A549 treated with AZD9567 at 1 μM for 4 hours (cell line): Measurements from ENCODE around the gene EIF4EBP3. TPM values are rescaled to one million over a fixed set of nuclear protein-coding genes. Genes with fewer than 3 reads are reported as not detected.

Source experiments
- total RNA-seq: library from RNA; stranded (reverse); fragments of 200-300 nt; extraction: Qiagen RNA extraction; gene quantifications from 5 replicates; pipeline ENCODE4 v1.2.3, GENCODE V29; 2022; ENCODE audit not compliant: insufficient read depth

The EIF4EBP3 gene
- total RNA-seq, result 2.5 to 4.0 TPM (median 3.1 TPM) in 4 of 5 replicates, not detected in the other

DNA sequence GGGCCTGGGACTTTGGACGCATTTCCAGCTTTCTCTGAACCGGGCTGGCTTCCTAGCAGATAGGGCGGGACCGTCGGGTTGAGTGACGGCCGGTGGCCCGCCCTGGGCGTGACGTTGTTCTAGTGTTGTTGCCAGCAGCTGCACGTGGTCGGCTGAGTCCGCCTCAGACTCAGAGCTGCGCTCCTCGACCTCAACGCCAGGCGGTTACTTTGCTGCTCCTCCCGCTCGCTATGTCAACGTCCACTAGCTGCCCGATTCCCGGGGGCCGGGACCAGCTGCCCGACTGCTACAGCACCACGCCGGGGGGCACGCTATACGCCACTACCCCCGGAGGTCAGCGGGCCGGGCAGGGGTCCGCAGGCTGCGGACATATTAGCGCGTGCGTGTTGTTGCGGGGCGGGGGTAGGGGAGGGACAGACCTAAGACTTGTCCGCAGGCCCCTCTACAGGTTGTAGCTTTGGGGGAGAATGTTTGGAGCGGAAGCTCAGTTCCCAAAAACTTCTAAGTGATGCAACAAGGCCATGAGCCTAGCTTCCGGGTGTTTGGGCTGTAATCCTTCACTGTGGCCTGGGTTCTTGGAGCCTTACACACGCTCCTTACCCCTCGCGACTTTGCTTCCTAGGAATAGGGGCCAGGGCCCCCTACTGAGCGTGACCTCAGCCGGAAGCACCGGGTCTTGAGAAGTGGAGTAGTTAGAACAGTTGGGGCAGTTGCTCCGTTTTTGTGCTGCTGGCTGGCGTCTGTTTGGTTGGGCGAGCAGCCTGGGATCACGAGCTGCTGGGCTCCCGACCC, at the start of gene EIF4EBP3:
TSS of gene EIF4EBP3 (plus strand) at position 155 of the 792 bp plus-strand sequence. CDS start at position 231, 76 bp downstream.

DNA sequence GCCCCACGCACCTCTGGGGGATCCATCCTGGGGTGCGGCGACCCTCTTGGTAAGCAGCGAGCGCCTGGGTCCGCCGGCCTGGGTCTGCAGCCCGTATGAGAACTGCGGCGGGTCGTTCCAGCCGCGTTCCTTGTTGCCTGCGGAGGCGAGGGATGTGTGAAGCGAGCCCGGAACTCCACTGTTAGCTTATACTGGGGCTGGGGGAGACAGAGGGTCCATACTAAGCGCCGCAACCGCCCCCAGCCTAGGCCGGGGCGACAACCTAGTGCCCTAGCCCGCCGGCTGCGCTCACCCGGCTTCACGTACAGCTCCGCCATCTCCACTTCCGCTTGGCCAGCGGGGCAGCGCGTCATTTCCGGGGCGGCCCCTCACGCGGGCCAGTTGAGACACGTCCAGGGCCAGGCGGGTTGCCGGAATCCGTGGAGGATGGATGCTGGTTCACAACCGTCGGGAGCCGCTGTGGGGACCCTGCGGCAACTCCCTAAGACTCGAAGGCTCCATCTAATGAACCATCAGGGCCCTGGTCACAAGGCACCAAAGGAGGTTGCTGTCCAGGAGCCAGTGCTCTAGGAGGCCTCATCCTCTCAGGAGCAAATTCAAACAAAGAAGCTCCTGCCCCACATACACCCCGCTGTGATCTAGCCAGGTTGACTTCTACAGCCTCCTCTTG, 9.8 kb downstream of the EIF4EBP3 start, which contains the start of gene SRA1:
TSS of gene SRA1 (minus strand) at position 338 of the 670 bp plus-strand sequence. CDS start at position 317, 21 bp downstream.

DNA sequence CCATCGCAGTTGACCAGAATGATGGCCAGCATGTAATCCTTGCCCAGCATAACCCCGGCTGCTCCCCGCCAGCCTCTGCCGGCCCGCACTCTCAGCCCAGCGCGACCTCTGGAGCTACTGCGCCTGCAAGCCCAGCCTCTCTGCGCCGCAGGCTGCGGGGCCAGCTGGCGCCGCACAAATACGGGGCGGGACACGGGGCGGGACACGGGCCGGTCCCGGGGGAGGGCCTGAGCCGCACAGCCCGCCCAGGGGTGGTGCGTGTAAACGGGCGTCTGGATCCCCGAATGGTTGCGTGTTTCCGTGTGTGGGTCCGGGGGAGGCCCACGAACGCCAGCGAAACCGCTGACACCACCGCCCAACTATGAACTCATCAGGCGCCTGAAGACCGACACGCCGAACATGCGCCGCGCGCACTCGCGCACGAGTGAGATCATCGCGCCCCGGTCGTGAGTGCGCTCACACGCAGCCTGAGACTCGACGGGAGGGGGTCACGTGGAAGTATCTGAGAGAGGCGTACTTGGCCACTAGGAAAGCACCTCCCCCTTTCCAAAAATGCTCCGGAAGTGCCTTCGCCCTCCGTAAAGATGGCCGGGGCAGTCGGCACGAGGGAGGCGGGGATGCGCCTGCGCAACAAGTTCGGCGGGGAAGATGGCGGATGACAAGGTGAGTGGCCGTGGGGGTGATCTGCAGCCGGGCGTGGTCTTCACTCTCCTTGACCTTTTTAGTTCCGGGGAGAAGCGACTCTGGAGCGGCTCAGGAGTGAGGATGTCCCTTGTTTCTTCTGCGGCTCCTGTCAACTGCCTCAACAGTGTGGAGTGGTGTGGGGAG, 16.9 kb downstream of the EIF4EBP3 start, which contains the start of the genes APBB3 and SLC35A4:
TSS of gene APBB3 (minus strand) at position 403 of the 828 bp plus-strand sequence. CDS start at position 50, 353 bp downstream.
TSS of gene SLC35A4 (plus strand) at position 633 of the 828 bp plus-strand sequence. CDS start 2,342 bp downstream, outside the sequence.

Other genes starting within 250 kb of the EIF4EBP3 start
- gene PFDN1, start 244.6 kb upstream of the EIF4EBP3 start, total RNA-seq, result 82.9 to 116 TPM (median 85.1 TPM) in 5 replicates
- gene HBEGF, start 201.1 kb upstream of the EIF4EBP3 start, total RNA-seq, result 3.9 to 8.1 TPM (median 7.3 TPM) in 5 replicates
- not detected in 5 replicates for gene SLC4A9, start 187.5 kb upstream of the EIF4EBP3 start, total RNA-seq
- gene ANKHD1, start 145.8 kb upstream of the EIF4EBP3 start, total RNA-seq, result 46.4 to 58.4 TPM (median 56.1 TPM) in 5 replicates
- gene SRA1, start 9.8 kb downstream of the EIF4EBP3 start, total RNA-seq, result 35.3 to 51.4 TPM (median 46.1 TPM) in 5 replicates
- 6.4 to 8.7 TPM (median 7.6 TPM) in 5 replicates for gene APBB3, start 16.9 kb downstream of the EIF4EBP3 start, total RNA-seq
- gene SLC35A4, start 17.2 kb downstream of the EIF4EBP3 start, total RNA-seq, result 68.6 to 83.5 TPM (median 75.4 TPM) in 5 replicates
- 3.5 to 8.4 TPM (median 4.3 TPM) in 5 replicates for gene CD14, start 85.5 kb downstream of the EIF4EBP3 start, total RNA-seq
- 7.6 to 17.9 TPM (median 15.2 TPM) in 5 replicates for gene TMCO6, start 91.8 kb downstream of the EIF4EBP3 start, total RNA-seq
- 83.8 to 126 TPM (median 125 TPM) in 5 replicates for gene NDUFA2, start 100.0 kb downstream of the EIF4EBP3 start, total RNA-seq
- gene IK, start 100.2 kb downstream of the EIF4EBP3 start, total RNA-seq, result 86.0 to 142 TPM (median 88.2 TPM) in 5 replicates
- 29.5 to 34.8 TPM (median 31.2 TPM) in 5 replicates for gene WDR55, start 117.2 kb downstream of the EIF4EBP3 start, total RNA-seq
- gene DND1, start 125.9 kb downstream of the EIF4EBP3 start, total RNA-seq, result 0.91 to 1.1 TPM (median 0.98 TPM) in 4 of 5 replicates, not detected in the other
- 76.1 to 99.2 TPM (median 80.5 TPM) in 5 replicates for gene HARS1, start 143.7 kb downstream of the EIF4EBP3 start, total RNA-seq
- gene HARS2, start 143.8 kb downstream of the EIF4EBP3 start, total RNA-seq, result 33.3 to 39.5 TPM (median 37.6 TPM) in 5 replicates
- 79.6 to 128 TPM (median 85.6 TPM) in 5 replicates for gene ZMAT2, start 152.8 kb downstream of the EIF4EBP3 start, total RNA-seq
- 0.13 to 0.25 TPM (median 0.16 TPM) in 4 of 5 replicates, not detected in the other for gene PCDHA1, start 238.5 kb downstream of the EIF4EBP3 start, total RNA-seq
- gene PCDHA2, start 247.2 kb downstream of the EIF4EBP3 start, total RNA-seq, result 0.03 to 0.08 TPM (median 0.07 TPM) in 4 of 5 replicates, not detected in the other